OCI-LY3 (cell line): Measurements from ENCODE around the gene CRYGC.

Source experiments
- CTCF ChIP-seq: fragments of 200-600, 300-600 bp; sonication (generic); IDR thresholded peaks from 2 replicates; pipeline ENCODE4 v1.5.1; 2014; ENCODE audit warnings: antibody characterized with exemption, low read length, low read depth
- EZH2phosphoT487 ChIP-seq: fragments of 200-600 bp; shearing (Covaris generic); IDR thresholded peaks from 2 replicates; pipeline ENCODE4 v1.6.1; 2018; ENCODE audit warnings: antibody characterized with exemption, mixed run types, low read depth

GRCh38 chr2:208096080-208096479 lies 33.5 kb downstream of the CRYGC start:
- no peak for TF ChIP-seq CTCF
- TF ChIP-seq EZH2phosphoT487: no peak
